Vagina (tissue), 2 donors: ENCODE results near the gene SYNE1. TPM values are rescaled to one million over a fixed set of nuclear protein-coding genes. Genes with fewer than 3 reads are reported as not detected.

Experiments
- DNase-seq, 2 donors: peaks; one replicate each; pipeline ENCODE4 v3.0.0-alpha.2; 2017; ENCODE audit errors: extremely low spot score in 2 of 2
- H3K27ac ChIP-seq: fragments of 200-600 bp; sonication (generic); one replicate; pipeline ENCODE4 v1.5.1; 2019
- H3K27me3 ChIP-seq: fragments of 200-600 bp; sonication (generic); one replicate; pipeline ENCODE4 v1.5.1; 2019
- H3K36me3 ChIP-seq, 2 donors: fragments of 200-600 bp; sonication (generic); one replicate each; pipeline ENCODE4 v1.5.1; 2017 to 2019
- H3K4me1 ChIP-seq: fragments of 200-600 bp; sonication (generic); one replicate; pipeline ENCODE4 v1.5.1; 2019
- H3K4me3 ChIP-seq, 2 donors: fragments of 200-600 bp; sonication (generic); 1 replicate in 1 of 2; 2 replicates in 1 of 2; pipeline ENCODE4 v1.5.1; 2016 to 2019
- H3K9me3 ChIP-seq: fragments of 200-600 bp; sonication (generic); one replicate; pipeline ENCODE4 v1.5.1; 2019
- CTCF ChIP-seq, 3 experiments: fragments of 450-650 bp in 2 of 3; fragments of 200-600 bp in 1 of 3; sonication (generic) in 1 of 3; IDR thresholded peaks; one replicate each; pipeline ENCODE4 v1.5.1; 2017 to 2019; ENCODE audit warnings: antibody characterized with exemption in 3 of 3, mild to moderate bottlenecking in 2 of 3, moderate library complexity in 2 of 3
- POLR2A ChIP-seq, 2 donors: fragments of 450-650 bp; IDR thresholded peaks; one replicate each; pipeline ENCODE4 v1.6.1; 2017; ENCODE audit warnings: antibody characterized with exemption in 2 of 2, mild to moderate bottlenecking in 2 of 2, moderate library complexity in 2 of 2
- POLR2AphosphoS5 ChIP-seq, 2 donors: sonication (generic); formaldehyde crosslinking; IDR thresholded peaks; one replicate each; pipeline ENCODE4 v1.9.0; 2017; ENCODE audit warnings: antibody characterized with exemption in 2 of 2, mild to moderate bottlenecking in 2 of 2, low read depth in 1 of 2; ENCODE audit not compliant: insufficient read depth in 1 of 2
- intact Hi-C: fragments of 100-400 bp; cut with DNase I; formaldehyde crosslinking; loops from one replicate; pipeline ENCODE4 v1.15.1; 2023
- total RNA-seq: library from RNA; depleted of rRNA; stranded (reverse); fragments of >200 nt; gene quantifications from one replicate; pipeline ENCODE4 v1.2.3, GENCODE V29; 2016

Gene SYNE1
- total RNA-seq, 1 donor from 2014 or later, result 81.5 TPM

- no peaks in the 10 kb centered on the region for H3K36me3 ChIP-seq
- no peak overlapping the region for H3K27ac ChIP-seq
- no peaks in the 10 kb centered on the region for H3K4me1 ChIP-seq
- H3K9me3 ChIP-seq, result no peaks in the 10 kb centered on the region
- no peaks in the 10 kb centered on the region for H3K27me3 ChIP-seq
- no peak for DNase-seq
- intact Hi-C loops, result no loop called here
- TF ChIP-seq POLR2AphosphoS5 (IDR thresholded peaks at IDR 0.05; ENCODE audit: insufficient read depth in 1 of 2, low read depth in 1 of 2) (no peak), POLR2A (IDR thresholded peaks at IDR 0.05) (no peak), CTCF (IDR thresholded peaks at IDR 0.05) (no peak)
- H3K4me3 ChIP-seq, result no peak overlapping the region
Measured at GRCh38 chr6:152583888-152584287, 53.3 kb downstream of the SYNE1 start.

GRCh38 chr6:152576525-152576924 lies 60.6 kb downstream of the SYNE1 start:
- H3K36me3 ChIP-seq, result no peaks in the 10 kb centered on the region
- TF ChIP-seq POLR2AphosphoS5 (IDR thresholded peaks at IDR 0.05; ENCODE audit: insufficient read depth in 1 of 2, low read depth in 1 of 2) (no peak), POLR2A (IDR thresholded peaks at IDR 0.05) (no peak), CTCF (IDR thresholded peaks at IDR 0.05) (no peak)
- peak overlapping the region; percentile 35 for H3K27ac ChIP-seq
- H3K27me3 ChIP-seq, result no peaks in the 10 kb centered on the region
- peaks cover 38% of the 10 kb centered on the region for H3K4me1 ChIP-seq
- no peaks in the 10 kb centered on the region for H3K9me3 ChIP-seq
- no peak for DNase-seq
- intact Hi-C loops, result no loop called here
- no peak overlapping the region for H3K4me3 ChIP-seq

GRCh38 chr6:152575621-152576150 lies 61.5 kb downstream of the SYNE1 start:
- H3K36me3 ChIP-seq, result no peaks in the 10 kb centered on the region
- no peaks in the 10 kb centered on the region for H3K9me3 ChIP-seq
- no peak for TF ChIP-seq POLR2A (IDR thresholded peaks at IDR 0.05)
- TF ChIP-seq CTCF (IDR thresholded peaks at IDR 0.05), result no peak
- peak; percentile 56 to 92 for TF ChIP-seq POLR2AphosphoS5 (IDR thresholded peaks at IDR 0.05; ENCODE audit: insufficient read depth in 1 of 2, low read depth in 1 of 2)
- no peak for DNase-seq
- no peak overlapping the region for H3K4me3 ChIP-seq
- peak overlapping the region; percentile 11 for H3K27ac ChIP-seq
- no peaks in the 10 kb centered on the region for H3K27me3 ChIP-seq
- intact Hi-C loops, result no loop called here
- peaks cover 46% of the 10 kb centered on the region for H3K4me1 ChIP-seq

GRCh38 chr6:152575161-152575560 lies 62.0 kb downstream of the SYNE1 start:
- Histone ChIP-seq H3K4me1 (peaks cover 48% of the 10 kb centered on the region), H3K27me3 (no peaks in the 10 kb centered on the region), H3K36me3 (no peaks in the 10 kb centered on the region), H3K4me3 (no peak overlapping the region), H3K27ac (peak overlapping the region; percentile 11), H3K9me3 (no peaks in the 10 kb centered on the region)
- intact Hi-C loops, result no loop called here
- TF ChIP-seq POLR2AphosphoS5 (IDR thresholded peaks at IDR 0.05; ENCODE audit: insufficient read depth in 1 of 2, low read depth in 1 of 2) (no peak), CTCF (IDR thresholded peaks at IDR 0.05) (no peak), POLR2A (IDR thresholded peaks at IDR 0.05) (no peak)
- DNase-seq, result no peak

- TF ChIP-seq POLR2A (IDR thresholded peaks at IDR 0.05) (no peak), POLR2AphosphoS5 (IDR thresholded peaks at IDR 0.05; ENCODE audit: insufficient read depth in 1 of 2, low read depth in 1 of 2) (no peak), CTCF (IDR thresholded peaks at IDR 0.05) (no peak)
- H3K27ac ChIP-seq, result no peak overlapping the region
Measured at GRCh38 chr6:152573762-152574161, 63.4 kb downstream of the SYNE1 start.

More at GRCh38 chr6:152573762-152574161, 63.4 kb downstream of the SYNE1 start:
- H3K36me3 ChIP-seq, result no peaks in the 10 kb centered on the region
- H3K27me3 ChIP-seq, result no peaks in the 10 kb centered on the region
- no peak overlapping the region for H3K4me3 ChIP-seq
- peaks cover 48% of the 10 kb centered on the region for H3K4me1 ChIP-seq
- H3K9me3 ChIP-seq, result no peaks in the 10 kb centered on the region
- intact Hi-C loops, result no loop called here
- DNase-seq, result no peak
